ENCODE data around the gene IDS. TPM values are rescaled to one million over a fixed set of nuclear protein-coding genes. Genes with fewer than 3 reads are reported as not detected.

The IDS gene
- total and polyA plus RNA-seq, 2 of the 8 experiments (the other 6 are each of a cell fraction or from before 2014, with no cell fraction given) = 19.9 to 20.7 TPM

GRCh38 chrX:149504226-149504914 lies 736 bp downstream of the IDS start:
- H4K91ac ChIP-seq (replicated peaks; ENCODE audit: insufficient read length, low read length) = no peak overlapping the region
- no peaks in the 10 kb centered on the region for H3K79me1 ChIP-seq (ENCODE audit: low read depth, low read length)
- no peak overlapping the region for H2BK20ac ChIP-seq (ENCODE audit: low read length)
- no peak overlapping the region for H2BK5ac ChIP-seq (ENCODE audit: low read depth, low read length)
- H3K14ac ChIP-seq (ENCODE audit: insufficient read length) = no peak overlapping the region
- H4K5ac ChIP-seq (ENCODE audit: insufficient read length, low read depth, low read length) = no peak overlapping the region
- H3K9me3 ChIP-seq (ENCODE audit: insufficient read depth in 2 of 2, low read depth in 1 of 2, low read length in 1 of 2) = no peaks in the 10 kb centered on the region
- H3K4me2 ChIP-seq (ENCODE audit: insufficient read depth in 1 of 2, low read depth in 2 of 2, low read length in 2 of 2) = peak overlapping the region; percentile 67 to 70
- H3K23me2 ChIP-seq (ENCODE audit: low read depth, low read length) = peaks cover 6% of the 10 kb centered on the region; the same call in 1 of the 2 replicates
- FAIRE-seq = no peak
- H3K18ac ChIP-seq (ENCODE audit: extremely low read depth, low read length) = no peak overlapping the region
- no peak overlapping the region for H4K8ac ChIP-seq (ENCODE audit: extremely low read depth, insufficient read depth, low read length)
- H3K27ac ChIP-seq (ENCODE audit: low read depth, low read length) = no peak overlapping the region
- peak overlapping the region in 3 of 4 experiments; percentile 40 to 61 (median 53); a peak in 6 of 8 replicates for H3K4me3 ChIP-seq (ENCODE audit: extremely low read depth in 1 of 4, insufficient read depth in 2 of 4, low read depth in 3 of 4, low read length in 4 of 4)
- H3K56ac ChIP-seq (replicated peaks; ENCODE audit: insufficient read length, low read depth, low read length) = no peak overlapping the region
- no peaks in the 10 kb centered on the region for H4K20me1 ChIP-seq (replicated peaks in 1 of 2; ENCODE audit: control insufficient read depth in 1 of 2, insufficient read depth in 2 of 2, low read length in 2 of 2)
- peaks cover 0 to 3% (median 0%) of the 10 kb centered on the region in 4 experiments; a peak in 1 of 7 replicates for H3K4me1 ChIP-seq (replicated peaks in 1 of 4; ENCODE audit: control insufficient read depth in 3 of 4, insufficient read depth in 4 of 4, low read length in 3 of 4)
- no peaks in the 10 kb centered on the region for H3K79me2 ChIP-seq (ENCODE audit: control insufficient read depth in 1 of 2, insufficient read depth in 2 of 2, low read length in 2 of 2)
- no peak overlapping the region for H2AK5ac ChIP-seq (ENCODE audit: low read depth, low read length)
- WGBS, 2 experiments (ENCODE audit: extremely low coverage in 1 of 2, insufficient coverage in 1 of 2, insufficient read length in 1 of 2, insufficient replicate concordance in 2 of 2, low coverage in 1 of 2, low lambda C conversion rate in 2 of 2, missing lambda C conversion rate in 1 of 2) = 44 to 97% methylated on average over 5 to 9 of the region's 10 CpGs
- H3K4ac ChIP-seq (replicated peaks; ENCODE audit: insufficient read length, low read depth, low read length) = no peak overlapping the region
- ChIA-PET POLR2A (ENCODE audit: partially characterized antibody) (interaction anchor here (0.8 to 1.3 kb wide), 2 partner anchors 13 to 35 kb away, joined by 3 read pairs; no protein-coding TSS in a partner anchor), CTCF (ENCODE audit: partially characterized antibody) (interaction anchor here (0.6 to 1.3 kb wide), 6 partner anchors 11 to 1070 kb away, joined by 3 to 4 read pairs (median 3); no protein-coding TSS in a partner anchor)
- peak overlapping the region in 2 of 4 experiments; percentile 13 to 77; a peak in 5 of 7 replicates for H3K9ac ChIP-seq (replicated peaks in 1 of 4; ENCODE audit: extremely low read depth in 1 of 4, low read depth in 3 of 4, low read length in 3 of 4)
- 0 out of 2 replicates have a peak overlapping the region, but pooled peaks have one; percentile 27 for H2BK12ac ChIP-seq (ENCODE audit: low read depth, low read length)
- H3K36me3 ChIP-seq (ENCODE audit: control insufficient read depth in 2 of 4, insufficient read depth in 4 of 4, low read length in 3 of 4) = peaks cover 0 to 4% (median 0%) of the 10 kb centered on the region in 4 experiments; a peak in 4 of 8 replicates
- H3K27me3 ChIP-seq (replicated peaks in 1 of 4; ENCODE audit: control insufficient read depth in 3 of 4, extremely low read depth in 1 of 4, insufficient read depth in 3 of 4, low read length in 3 of 4) = peaks cover 0 to 3% (median 0%) of the 10 kb centered on the region in 4 experiments; a peak in 2 of 7 replicates
- no peak overlapping the region for H3K23ac ChIP-seq (ENCODE audit: insufficient read length)
- no peak overlapping the region for H2BK120ac ChIP-seq (replicated peaks; ENCODE audit: low read depth, low read length)
- peak in 1 of 2 experiments; percentile 49 for DNase-seq (ENCODE audit: low read depth in 1 of 2, low spot score in 2 of 2)
- H2BK15ac ChIP-seq (ENCODE audit: low read length) = no peak overlapping the region
- peak overlapping the region; percentile 59; the same call in 1 of the 2 replicates for H2AFZ ChIP-seq (ENCODE audit: low read length)
- TF ChIP-seq CBX8 (IDR thresholded peaks at IDR 0.05; ENCODE audit: borderline replicate concordance, low read depth, low read length) (no peak), SIRT6 (IDR thresholded peaks at IDR 0.05; ENCODE audit: low read length) (no peak), RXRA (IDR thresholded peaks at IDR 0.05; ENCODE audit: insufficient read depth, low read depth, low read length) (no peak), RAD21 (IDR thresholded peaks at IDR 0.05 in 1 of 2, conservative IDR thresholded peaks at IDR 0.05 in 1 of 2; ENCODE audit: low read depth in 2 of 2, low read length in 2 of 2) (peak; percentile 1 to 14; a peak in 1 of 4 replicates), CREB1 (IDR thresholded peaks at IDR 0.05) (no peak), GTF2F1 (IDR thresholded peaks at IDR 0.05; ENCODE audit: borderline replicate concordance, low read depth, low read length) (no peak), CTCF (IDR thresholded peaks at IDR 0.05; ENCODE audit: control extremely low read depth in 1 of 3, insufficient read depth in 1 of 3, low read depth in 1 of 3, low read length in 3 of 3) (peak; percentile 39 to 76 (median 65); a peak in 3 of 4 replicates), NANOG (IDR thresholded peaks at IDR 0.05; ENCODE audit: insufficient read depth, low read depth, low read length, poor library complexity, severe bottlenecking) (no peak)

Measured in H1 (cell line).